Ishikawa (cell line): Measurements from ENCODE around the gene NCOA7.

Source experiments
- NFIC ChIP-seq: IDR thresholded peaks from 2 replicates; pipeline ENCODE4 v1.6.1; 2012
- TAF1 ChIP-seq: IDR thresholded peaks from 2 replicates; pipeline ENCODE4 v1.6.1; 2012; ENCODE audit warnings: low read depth, mild to moderate bottlenecking

GRCh38 chr6:125868252-125868651 lies 77.5 kb downstream of the NCOA7 start:
- TF ChIP-seq TAF1 (no peak), NFIC (no peak)
